Kidney epithelial cell (primary cell): Measurements from ENCODE around the gene TSPAN10. TPM values are rescaled to one million over a fixed set of nuclear protein-coding genes. Genes with fewer than 3 reads are reported as not detected.

ENCODE experiments used
- DNase-seq: peaks from one replicate; pipeline ENCODE4 v3.0.0-alpha.2; 2010; ENCODE audit warnings: low read depth
- H3K27me3 ChIP-seq: 2 replicates; pipeline ENCODE4 v1.6.0; 2011; ENCODE audit warnings: low read length; ENCODE audit not compliant: control insufficient read depth, insufficient read depth
- H3K36me3 ChIP-seq: 2 replicates; pipeline ENCODE4 v1.5.1; 2011; ENCODE audit warnings: low read length; ENCODE audit not compliant: control insufficient read depth, insufficient read depth
- H3K4me3 ChIP-seq: 2 replicates; pipeline ENCODE4 v1.5.1; 2011; ENCODE audit warnings: low read depth, mild to moderate bottlenecking, control low read depth, low read length
- CTCF ChIP-seq: IDR thresholded peaks from 2 replicates; pipeline ENCODE4 v1.5.1; 2011; ENCODE audit warnings: mild to moderate bottlenecking, moderate library complexity, low read length, control low read depth, inconsistent platforms; ENCODE audit not compliant: insufficient read depth, poor library complexity, severe bottlenecking
- total RNA-seq: library from RNA; depleted of rRNA; stranded (reverse); fragments of >200 nt; gene quantifications from 2 replicates; pipeline ENCODE4 v1.2.3, GENCODE V29; 2015

TSPAN10 gene
- total RNA-seq, 1 donor from 2014 or later: 0.17 TPM

DNA sequence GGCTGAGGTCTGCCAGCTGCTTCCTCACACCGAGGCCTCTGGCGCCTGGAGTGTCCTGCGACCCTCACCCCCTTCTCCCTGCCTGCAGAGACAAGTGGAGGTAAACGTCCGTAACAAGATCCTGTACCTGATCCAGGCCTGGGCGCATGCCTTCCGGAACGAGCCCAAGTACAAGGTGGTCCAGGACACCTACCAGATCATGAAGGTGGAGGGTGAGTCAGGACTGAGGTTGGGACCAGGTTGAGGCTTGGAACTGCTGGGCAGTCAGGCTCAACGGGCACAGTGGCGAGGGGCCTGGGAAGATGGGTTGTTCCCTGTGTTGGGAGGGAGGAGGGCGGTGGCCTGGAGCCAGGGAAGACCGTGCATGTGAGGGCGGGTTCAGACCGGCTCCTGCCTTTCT lies 51.6 kb downstream of the TSPAN10 start:
- H3K27me3 ChIP-seq: no peaks in the 10 kb centered on the region
- H3K36me3 ChIP-seq: peaks cover 4% of the 10 kb centered on the region
- TF ChIP-seq CTCF: no peak
- DNase-seq: no peak
- H3K4me3 ChIP-seq: no peak overlapping the region

DNA sequence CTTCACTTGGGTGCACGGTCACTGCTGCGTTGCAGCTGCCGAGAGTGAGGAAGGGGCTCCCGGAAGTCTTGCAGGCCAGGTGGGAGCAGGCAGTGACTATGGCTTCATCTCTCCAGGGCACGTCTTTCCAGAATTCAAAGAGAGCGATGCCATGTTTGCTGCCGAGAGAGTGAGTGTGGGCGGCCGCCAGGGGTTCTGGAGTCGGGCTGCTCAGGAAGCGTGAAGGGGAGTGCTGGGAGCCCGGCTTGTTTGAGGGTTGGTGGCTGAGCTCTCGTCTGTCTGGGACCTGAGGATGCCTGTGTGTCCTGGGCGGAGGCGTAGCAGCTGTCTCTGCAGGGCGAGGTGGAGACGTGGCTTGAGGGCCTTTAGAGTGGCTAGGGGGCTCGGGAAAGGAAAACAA lies 53.1 kb downstream of the TSPAN10 start:
- H3K36me3 ChIP-seq: peaks cover 8% of the 10 kb centered on the region
- DNase-seq: no peak
- H3K27me3 ChIP-seq: no peaks in the 10 kb centered on the region
- TF ChIP-seq CTCF: no peak
- no peak overlapping the region for H3K4me3 ChIP-seq

- DNase-seq: no peak
- no peak for TF ChIP-seq CTCF
- no peaks in the 10 kb centered on the region for H3K27me3 ChIP-seq
- no peak overlapping the region for H3K4me3 ChIP-seq
- H3K36me3 ChIP-seq: peaks cover 9% of the 10 kb centered on the region
Measured at GRCh38 chr17:81690549-81690948, 53.6 kb downstream of the TSPAN10 start.

DNA sequence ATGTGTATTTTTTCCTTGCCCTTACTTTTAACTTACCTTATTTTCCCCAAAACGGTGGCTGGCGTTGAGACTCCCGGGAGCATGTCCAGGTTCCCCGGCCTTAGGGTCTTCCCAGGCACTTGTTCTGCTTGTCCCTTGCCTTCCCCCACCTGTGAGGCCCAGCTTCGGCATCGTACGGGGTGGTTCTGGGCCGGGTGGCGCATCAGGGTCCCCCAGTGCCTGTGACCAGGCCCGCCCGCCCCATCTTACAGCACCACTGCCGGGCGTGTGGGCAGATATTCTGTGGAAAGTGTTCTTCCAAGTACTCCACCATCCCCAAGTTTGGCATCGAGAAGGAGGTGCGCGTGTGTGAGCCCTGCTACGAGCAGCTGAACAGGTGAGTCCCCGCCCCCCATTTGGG lies 54.2 kb downstream of the TSPAN10 start:
- H3K36me3 ChIP-seq: peaks cover 8% of the 10 kb centered on the region
- no peak for TF ChIP-seq CTCF

GRCh38 chr17:81691608-81692007 lies 54.6 kb downstream of the TSPAN10 start:
- no peak for TF ChIP-seq CTCF
- DNase-seq: no peak
- peaks cover 8% of the 10 kb centered on the region for H3K36me3 ChIP-seq
- no peaks in the 10 kb centered on the region for H3K27me3 ChIP-seq
- no peak overlapping the region for H3K4me3 ChIP-seq

More for the DNA sequence above, 54.2 kb downstream of the TSPAN10 start:
- no peaks in the 10 kb centered on the region for H3K27me3 ChIP-seq
- DNase-seq: no peak
- H3K4me3 ChIP-seq: no peak overlapping the region

- DNase-seq: no peak
- H3K36me3 ChIP-seq: peaks cover 8% of the 10 kb centered on the region
Measured at GRCh38 chr17:81693509-81694210, 56.7 kb downstream of the TSPAN10 start.

More at GRCh38 chr17:81693509-81694210, 56.7 kb downstream of the TSPAN10 start:
- no peak for TF ChIP-seq CTCF
- Histone ChIP-seq H3K4me3 (no peak overlapping the region), H3K27me3 (no peaks in the 10 kb centered on the region)
